NCI-H2196 treated with DMSO at 0.1 percent for 48 hours (cell line): ENCODE data around the gene KRT78.
"Not testable (repeated sequence)": the region's sequence is repeated elsewhere in the genome, so short reads cannot be mapped to it uniquely, and the experiment has no call there.

Source experiments
- DNase-seq: peaks from one replicate; lab custom pipeline; 2025; ENCODE audit not compliant: unreplicated experiment; lab: John Stamatoyannopoulos, UW

Gene KRT78

GRCh38 chr12:52798671-52799504 is 49.9 kb downstream of the KRT78 start:
- DNase-seq: no peak

- DNase-seq: no peak
Observed at GRCh38 chr12:52798003-52798670, 50.7 kb downstream of the KRT78 start.

GRCh38 chr12:52797529-52797894 is 51.3 kb downstream of the KRT78 start:
- no peak for DNase-seq

GRCh38 chr12:52796839-52797528 is 51.8 kb downstream of the KRT78 start:
- no peak for DNase-seq

- no peak for DNase-seq
Observed at GRCh38 chr12:52796429-52796794, 52.4 kb downstream of the KRT78 start.

- no peak for DNase-seq
Observed at GRCh38 chr12:52795694-52796428, 52.9 kb downstream of the KRT78 start, which contains the start of gene KRT3. Gene KRT3, minus strand, starts transcription at chr12:52796117. Its CDS starts 75 bp downstream, at chr12:52796042.

- DNase-seq: not testable (repeated sequence)
Observed at GRCh38 chr12:52795332-52795674, 53.5 kb downstream of the KRT78 start.

- DNase-seq: no peak
Observed at GRCh38 chr12:52794479-52795331, 54.1 kb downstream of the KRT78 start.

- DNase-seq: no peak
Observed at GRCh38 chr12:52792185-52793029, 56.4 kb downstream of the KRT78 start.

- DNase-seq: no peak
Observed at GRCh38 chr12:52791271-52792184, 57.3 kb downstream of the KRT78 start.

GRCh38 chr12:52790427-52791270 is 58.1 kb downstream of the KRT78 start:
- DNase-seq: no peak

- no peak for DNase-seq
Observed at GRCh38 chr12:52789637-52790426, 59.0 kb downstream of the KRT78 start.

GRCh38 chr12:52788876-52789636 is 59.7 kb downstream of the KRT78 start:
- DNase-seq: no peak

GRCh38 chr12:52788192-52788875 is 60.5 kb downstream of the KRT78 start:
- no peak for DNase-seq
